Activated CD4-positive, CD25-positive, alpha-beta regulatory T cell treated with anti-CD3 and anti-CD28 coated beads, Interleukin-2, amount 50 U/mL, for 72 hours (primary cell): ENCODE data around the gene PDE1C.

Experiments used
- DNase-seq: peaks from one replicate; pipeline ENCODE4 v3.0.0; 2021

The PDE1C gene

DNA sequence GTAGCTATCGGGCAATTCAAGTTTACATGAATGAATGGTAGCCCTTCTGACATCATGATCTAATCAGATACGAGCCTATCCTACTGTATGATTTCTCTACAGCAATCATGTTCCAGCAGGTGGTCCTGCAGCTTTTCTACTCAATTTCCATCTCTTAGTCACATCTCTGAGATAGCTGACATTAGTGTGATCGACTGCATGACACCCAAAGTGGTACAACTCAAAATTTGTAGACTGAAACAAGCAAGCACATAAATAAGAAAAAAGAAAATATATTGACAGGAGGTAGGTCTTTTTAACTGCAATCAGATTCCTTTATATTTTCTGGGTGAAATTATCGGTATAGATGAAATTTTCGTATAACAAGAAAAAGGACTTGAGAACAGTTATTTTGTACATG, 251.2 kb downstream of the PDE1C start:
- DNase-seq, result no peak

GRCh38 chr7:31816810-31817209, 253.4 kb downstream of the PDE1C start:
- DNase-seq, result no peak

DNA sequence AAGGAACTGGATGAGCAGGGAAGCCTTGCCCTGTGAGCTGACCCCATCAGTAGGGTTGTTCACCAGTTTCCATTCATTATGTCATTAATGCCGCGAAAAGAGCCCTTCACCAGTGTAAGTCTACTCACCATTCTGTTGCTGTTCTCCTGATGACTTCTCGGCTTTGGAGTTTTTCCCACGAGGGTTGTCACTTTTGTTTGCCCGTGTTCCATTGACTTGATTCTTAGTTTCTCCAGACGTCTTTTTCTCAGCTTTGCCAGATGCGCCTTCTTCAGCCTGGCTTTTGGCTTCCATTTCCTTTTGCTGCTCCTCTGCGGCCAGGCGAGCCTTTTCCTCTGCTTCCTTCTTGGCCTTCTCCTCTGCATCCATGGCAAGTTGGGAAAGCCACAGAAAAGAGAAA, 254.4 kb downstream of the PDE1C start:
- no peak for DNase-seq

DNA sequence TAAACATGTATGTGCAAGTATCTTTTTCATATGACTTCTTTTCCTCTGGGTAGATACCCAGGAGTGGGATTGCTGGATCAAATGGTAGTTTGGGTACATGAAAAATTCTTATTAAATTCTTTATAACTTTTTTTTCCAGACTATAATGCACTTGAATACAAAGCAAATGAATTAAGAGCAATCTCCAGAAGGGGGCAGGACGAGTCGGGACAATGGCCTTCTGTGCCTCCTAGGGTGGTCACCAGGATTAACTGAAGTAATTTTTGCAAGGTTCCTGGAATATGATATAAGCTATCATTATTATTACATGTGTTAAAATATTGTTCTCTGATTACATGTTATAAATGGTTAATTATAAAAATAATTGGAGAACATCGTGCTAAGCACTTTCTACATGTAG, 256.0 kb downstream of the PDE1C start:
- DNase-seq, result no peak

DNA sequence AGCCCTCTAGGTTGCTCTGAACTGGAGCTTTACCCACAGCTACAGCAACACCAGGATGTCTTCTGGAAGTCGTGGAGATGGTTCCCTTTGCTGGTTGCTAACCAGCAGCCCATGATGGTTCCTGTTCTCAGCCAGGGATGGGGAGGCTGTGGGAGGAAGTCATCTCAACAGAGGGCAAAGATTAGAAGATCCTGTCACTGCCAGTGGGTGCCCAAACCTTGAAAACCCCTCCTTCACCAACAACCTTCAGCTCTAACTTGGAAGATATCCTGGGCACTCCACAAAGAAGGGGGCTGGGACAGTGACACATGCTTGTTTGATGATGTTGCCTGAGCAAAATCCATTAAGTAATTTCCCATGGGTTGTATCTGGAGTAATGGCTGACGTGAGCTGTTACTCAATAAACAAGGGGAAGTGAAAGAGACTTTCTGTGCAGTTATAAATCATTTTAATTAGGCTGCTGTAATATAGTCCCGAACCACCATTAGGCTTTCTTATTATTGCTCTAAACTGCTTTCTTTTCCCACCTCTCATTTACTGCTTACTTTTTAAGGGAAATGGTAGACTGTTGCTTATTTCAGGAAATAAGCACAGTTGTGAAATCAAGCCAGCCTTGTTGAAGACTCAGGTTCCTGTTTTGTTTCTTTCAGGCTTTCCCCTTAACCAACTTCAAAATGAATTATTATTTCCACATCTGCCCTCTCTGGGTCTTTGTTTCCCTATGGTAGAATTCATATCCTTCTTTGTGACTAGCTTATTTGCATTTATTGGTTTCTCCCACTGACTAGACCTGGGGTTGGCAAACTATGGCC, 258.4 kb downstream of the PDE1C start:
- no peak for DNase-seq

GRCh38 chr7:31805209-31805818, 264.9 kb downstream of the PDE1C start:
- no peak for DNase-seq

DNA sequence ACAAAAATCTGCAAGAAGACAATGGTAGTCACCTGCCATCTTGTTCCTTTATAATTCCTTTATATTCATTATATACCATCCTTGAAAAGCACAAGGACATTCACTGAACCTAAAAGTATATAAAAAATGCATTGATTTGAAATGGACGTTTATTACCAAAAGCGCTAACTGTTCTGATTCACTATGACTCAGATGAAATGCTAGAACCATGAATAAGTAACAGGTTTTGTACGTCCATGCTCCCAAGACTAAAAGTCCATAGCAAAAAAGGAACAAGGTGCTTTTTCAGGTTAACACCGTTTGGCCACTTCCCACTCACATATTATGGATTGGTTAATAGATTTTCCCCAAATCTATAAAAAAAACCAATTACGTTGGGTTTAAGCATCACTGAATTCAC, 273.8 kb downstream of the PDE1C start:
- DNase-seq, result no peak

GRCh38 chr7:31794851-31795344, 275.3 kb downstream of the PDE1C start:
- no peak for DNase-seq

GRCh38 chr7:31791881-31792280, 278.3 kb downstream of the PDE1C start:
- no peak for DNase-seq

DNA sequence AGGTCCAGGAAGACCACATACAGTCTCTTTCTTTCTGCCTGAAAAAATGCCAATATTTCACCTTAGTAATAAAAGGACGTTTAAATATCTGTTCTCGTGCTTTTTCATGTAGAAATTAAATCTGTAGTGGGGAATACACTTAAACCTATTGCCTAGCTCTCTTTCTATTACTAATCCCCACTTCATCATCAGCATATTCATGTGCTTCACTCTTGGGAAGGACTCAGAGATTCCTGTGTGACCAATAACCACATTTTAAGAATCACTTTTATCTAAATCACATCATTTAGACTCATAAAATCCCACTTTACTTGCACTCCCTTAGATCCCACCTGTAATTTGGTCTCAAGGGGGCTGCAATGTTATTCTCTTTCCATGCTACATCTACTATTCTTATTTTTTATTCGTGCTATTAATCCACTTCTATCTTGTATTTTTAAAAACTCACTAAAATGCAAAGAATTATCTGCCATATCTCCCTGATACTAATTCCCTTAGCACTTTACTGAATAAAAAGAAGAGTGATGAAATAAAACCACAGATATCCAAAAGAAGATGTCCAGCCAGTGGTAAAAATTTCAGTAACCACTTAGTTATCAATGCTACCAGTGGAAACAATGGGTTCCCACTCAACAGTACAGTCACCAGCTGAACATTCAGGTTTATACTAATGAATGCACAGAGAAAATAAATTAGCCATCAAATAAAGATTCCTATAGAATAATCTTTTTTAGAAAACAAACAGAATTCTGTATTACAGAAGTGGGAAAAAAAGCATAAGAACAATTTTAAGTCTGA, 281.1 kb downstream of the PDE1C start:
- DNase-seq, result no peak

GRCh38 chr7:31788445-31788844, 281.8 kb downstream of the PDE1C start:
- DNase-seq, result no peak

DNA sequence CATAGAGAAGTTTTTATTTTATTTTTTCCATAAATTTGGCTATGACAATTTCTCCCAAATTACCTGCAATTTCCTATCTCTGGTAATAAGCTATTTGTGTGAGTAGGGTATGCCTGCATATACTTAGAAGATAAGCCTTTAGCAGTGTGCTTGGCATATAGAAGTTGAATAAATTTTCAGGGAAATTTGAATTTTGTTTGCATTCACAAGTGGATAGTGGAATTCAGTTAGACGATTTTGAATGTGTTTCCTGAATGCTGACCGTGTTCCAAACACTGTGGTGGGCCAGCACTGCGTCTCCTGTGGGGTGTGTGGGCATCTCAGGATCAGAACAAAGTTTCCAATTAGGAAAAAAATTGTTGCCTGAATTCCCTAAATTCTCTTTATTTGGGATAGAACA, 283.9 kb downstream of the PDE1C start:
- DNase-seq, result no peak

GRCh38 chr7:31785101-31785500, 285.1 kb downstream of the PDE1C start:
- no peak for DNase-seq

DNA sequence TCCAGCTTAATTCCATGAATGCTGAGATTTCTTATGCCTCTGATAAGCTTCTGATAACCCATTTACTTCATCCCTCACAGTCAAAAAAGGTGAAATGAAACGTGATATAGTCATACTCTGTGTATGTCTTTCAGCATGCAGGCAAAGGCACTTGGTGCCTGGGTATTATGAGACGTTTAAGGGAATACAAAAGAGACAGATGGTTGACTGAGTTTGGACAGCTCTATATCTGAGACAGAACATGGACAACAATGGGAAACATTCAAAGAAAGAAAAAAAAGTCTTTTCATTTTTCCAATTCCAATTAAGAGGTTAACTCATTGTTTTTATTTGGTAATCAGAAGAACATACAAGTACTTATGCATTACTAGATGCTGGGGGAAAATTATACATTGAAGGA, 287.0 kb downstream of the PDE1C start:
- no peak for DNase-seq

DNA sequence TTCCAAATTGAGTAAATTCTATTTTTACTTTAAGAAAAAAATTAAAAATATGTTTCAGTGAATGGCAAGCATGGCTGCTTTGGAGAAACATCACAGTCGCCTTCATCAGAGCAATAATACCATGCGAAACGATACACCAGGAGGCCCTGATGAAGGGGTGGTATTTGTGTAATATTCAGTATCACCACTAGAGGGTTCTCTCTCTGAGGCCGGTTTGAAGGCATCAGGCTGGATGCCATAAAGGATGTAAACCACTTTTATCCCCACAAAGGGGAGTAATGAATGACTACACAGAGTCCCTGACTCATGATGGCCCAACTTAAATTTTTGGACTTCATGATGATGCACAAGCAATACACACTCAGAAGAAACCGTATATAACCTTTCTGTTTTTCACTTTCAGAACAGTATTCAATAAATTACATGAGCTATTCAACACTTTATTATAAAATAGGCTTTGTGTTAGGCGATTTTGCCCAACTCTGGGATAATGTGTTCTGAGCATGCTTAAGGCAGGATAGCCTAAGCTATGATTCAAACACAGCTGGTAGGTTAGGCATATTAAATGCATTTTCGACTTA, 287.7 kb downstream of the PDE1C start:
- no peak for DNase-seq

DNA sequence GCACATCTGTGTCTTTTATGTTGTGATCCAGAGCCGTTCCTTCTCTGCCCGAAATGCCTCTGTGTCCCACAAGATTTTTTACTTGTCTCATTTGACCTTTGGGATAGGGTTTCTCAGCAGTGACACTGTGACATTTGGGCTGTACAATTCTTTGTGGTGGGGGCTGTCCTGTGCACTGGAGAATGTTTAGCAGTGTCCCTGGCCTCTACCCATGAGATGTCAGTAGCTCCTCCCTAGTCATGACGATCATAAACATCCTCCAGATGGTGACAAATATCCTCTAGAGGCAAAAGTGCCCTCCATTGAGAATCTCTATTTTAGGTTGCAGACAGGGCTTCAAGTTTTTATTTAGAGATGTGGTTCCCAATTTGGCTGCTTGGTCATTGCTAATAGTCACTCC, 291.9 kb downstream of the PDE1C start:
- no peak for DNase-seq

GRCh38 chr7:31776616-31777015, 293.6 kb downstream of the PDE1C start:
- no peak for DNase-seq

DNA sequence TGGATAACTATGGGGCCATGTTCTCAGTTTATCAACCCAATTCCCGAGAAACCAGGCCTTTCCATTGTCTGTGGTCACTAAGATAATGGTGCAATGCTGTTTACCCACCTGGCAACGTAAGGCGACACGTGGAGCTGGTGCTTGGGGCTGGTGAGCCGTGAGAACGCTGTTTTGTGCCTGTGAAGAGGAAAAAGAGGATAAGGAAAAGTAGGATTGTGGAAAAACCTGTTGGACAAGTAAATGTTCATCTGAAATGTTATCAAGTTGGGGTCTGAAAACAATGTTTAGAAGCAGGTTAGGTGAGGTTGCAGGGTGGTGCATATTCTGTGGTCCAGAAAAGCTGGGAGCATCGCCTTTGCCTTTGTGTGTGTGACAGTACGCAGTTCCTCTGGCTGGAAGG, 294.7 kb downstream of the PDE1C start:
- DNase-seq, result no peak

- DNase-seq, result no peak
These were observed 298.0 kb downstream of the PDE1C start for GRCh38 chr7:31772211-31772610.

- no peak for DNase-seq
These were observed 302.4 kb downstream of the PDE1C start for GRCh38 chr7:31767686-31768358.

GRCh38 chr7:31764462-31764861, 305.7 kb downstream of the PDE1C start:
- no peak for DNase-seq

- DNase-seq, result no peak
These were observed 306.7 kb downstream of the PDE1C start for GRCh38 chr7:31763548-31763947.

DNA sequence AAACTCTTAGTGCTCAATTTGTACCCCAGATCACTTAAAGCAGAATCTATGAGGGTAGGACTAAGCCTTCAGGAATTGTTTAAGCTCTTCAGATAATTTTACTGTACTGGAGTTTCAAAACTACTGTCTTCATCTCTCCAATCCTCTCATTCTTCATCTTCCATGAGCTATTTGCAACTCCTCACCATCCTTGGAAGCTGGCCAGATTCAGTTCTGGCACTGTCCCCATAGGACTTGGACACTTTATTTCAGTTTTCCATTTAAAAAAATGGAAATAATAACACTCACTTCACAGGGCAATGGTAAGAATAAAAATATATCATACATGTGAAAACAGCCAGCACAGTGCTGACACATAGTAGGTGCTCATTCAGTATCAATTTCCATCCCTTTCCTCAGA, 308.6 kb downstream of the PDE1C start:
- DNase-seq, result no peak
